Fibroblast of pulmonary artery (primary cell): ENCODE data around the gene PFKL.
A peak's percentile ranks its signal among the peaks of the same experiment; 100 is the strongest.

Source experiments
- DNase-seq: peaks from one replicate; pipeline ENCODE4 v3.0.0-alpha.2; 2010; ENCODE audit warnings: low read depth
- H3K4me3 ChIP-seq: replicated peaks from 2 replicates; pipeline ENCODE4 v1.5.1; 2011; ENCODE audit warnings: low read depth, mild to moderate bottlenecking, control low read depth, low read length, moderate library complexity
- CTCF ChIP-seq: IDR thresholded peaks from 2 replicates; pipeline ENCODE4 v1.5.1; 2011; ENCODE audit warnings: mild to moderate bottlenecking, control low read depth, low read length, inconsistent platforms; ENCODE audit errors: missing control alignments

PFKL gene

GRCh38 chr21:44328242-44328895, 28.5 kb downstream of the PFKL start:
- TF ChIP-seq CTCF = no peak
- no peak overlapping the region for H3K4me3 ChIP-seq
- no peak for DNase-seq

GRCh38 chr21:44329086-44329889, 29.4 kb downstream of the PFKL start:
- no peak for TF ChIP-seq CTCF
- no peak for DNase-seq
- no peak overlapping the region for H3K4me3 ChIP-seq

DNA sequence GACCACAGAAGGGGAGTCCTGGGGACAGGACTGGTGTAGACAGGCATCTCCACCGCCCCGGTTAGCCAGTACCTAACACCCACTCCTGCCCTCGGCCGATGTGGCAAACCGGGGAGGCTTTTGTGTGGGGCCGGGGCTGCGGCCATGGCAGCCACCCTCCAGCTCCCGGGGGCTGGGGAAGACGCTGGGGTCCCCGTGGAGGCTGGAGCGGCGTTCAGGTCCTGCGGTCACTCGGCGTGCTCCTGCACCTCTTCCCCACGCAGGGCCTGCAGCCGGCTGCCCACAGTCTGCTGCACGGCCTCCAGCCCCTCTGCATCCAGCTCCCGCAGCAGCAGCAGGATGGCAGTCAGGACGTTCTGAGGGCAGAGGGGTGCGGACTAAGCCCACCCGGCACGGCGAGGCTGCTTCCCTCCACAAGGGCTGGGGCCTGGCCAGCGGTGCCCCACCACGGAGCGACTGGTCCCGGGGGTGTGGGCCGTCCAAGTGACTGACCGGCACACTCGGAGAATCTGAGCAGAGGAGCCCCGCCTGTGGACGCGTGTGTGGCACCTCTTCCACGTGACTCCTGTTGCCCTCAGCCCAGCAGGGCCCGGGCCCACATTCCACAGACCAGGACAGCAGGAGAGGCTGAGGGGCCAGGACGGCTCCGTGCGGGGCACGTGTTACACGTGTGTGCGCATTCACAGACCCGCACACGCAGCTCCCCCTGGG, 30.3 kb downstream of the PFKL start:
- no peak for TF ChIP-seq CTCF
- no peak for DNase-seq
- H3K4me3 ChIP-seq = no peak overlapping the region

DNA sequence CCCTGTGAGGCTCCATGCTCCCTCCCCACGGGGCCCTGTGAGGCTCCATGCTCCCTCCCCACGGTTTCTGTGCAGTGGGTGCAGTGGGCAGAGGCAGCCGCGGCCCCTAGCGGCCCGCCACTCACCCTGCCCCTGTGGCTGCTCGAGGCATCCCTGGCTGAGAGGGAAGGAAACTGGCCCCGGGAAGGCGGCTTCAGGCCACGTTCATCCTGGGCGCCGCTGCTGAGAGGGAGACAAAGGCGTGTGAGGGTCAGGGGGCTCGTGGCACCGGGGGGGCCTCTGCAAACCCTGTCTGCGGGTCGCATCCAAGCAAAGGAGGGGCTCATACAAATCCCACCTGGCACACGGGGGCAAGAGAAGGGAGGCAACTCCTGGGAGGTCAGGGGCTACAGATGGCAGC, 30.8 kb downstream of the PFKL start:
- TF ChIP-seq CTCF = no peak

GRCh38 chr21:44331209-44331608, 31.4 kb downstream of the PFKL start:
- DNase-seq = no peak
- no peak overlapping the region for H3K4me3 ChIP-seq
- TF ChIP-seq CTCF = no peak

More for the DNA sequence above, 30.8 kb downstream of the PFKL start:
- DNase-seq = no peak
- H3K4me3 ChIP-seq = no peak overlapping the region

- no peak overlapping the region for H3K4me3 ChIP-seq
- TF ChIP-seq CTCF = no peak
- peak; percentile 11 for DNase-seq
Observed at GRCh38 chr21:44331650-44332307, 31.9 kb downstream of the PFKL start.
